ENCODE results near the gene CENPVL1. TPM values are rescaled to one million over a fixed set of nuclear protein-coding genes. Genes with fewer than 3 reads are reported as not detected.
"Not testable (repeated sequence)": the region's sequence is repeated elsewhere in the genome, so short reads cannot be mapped to it uniquely, and the experiment has no call there.

CENPVL1 gene
- total RNA-seq, result not detected

DNA sequence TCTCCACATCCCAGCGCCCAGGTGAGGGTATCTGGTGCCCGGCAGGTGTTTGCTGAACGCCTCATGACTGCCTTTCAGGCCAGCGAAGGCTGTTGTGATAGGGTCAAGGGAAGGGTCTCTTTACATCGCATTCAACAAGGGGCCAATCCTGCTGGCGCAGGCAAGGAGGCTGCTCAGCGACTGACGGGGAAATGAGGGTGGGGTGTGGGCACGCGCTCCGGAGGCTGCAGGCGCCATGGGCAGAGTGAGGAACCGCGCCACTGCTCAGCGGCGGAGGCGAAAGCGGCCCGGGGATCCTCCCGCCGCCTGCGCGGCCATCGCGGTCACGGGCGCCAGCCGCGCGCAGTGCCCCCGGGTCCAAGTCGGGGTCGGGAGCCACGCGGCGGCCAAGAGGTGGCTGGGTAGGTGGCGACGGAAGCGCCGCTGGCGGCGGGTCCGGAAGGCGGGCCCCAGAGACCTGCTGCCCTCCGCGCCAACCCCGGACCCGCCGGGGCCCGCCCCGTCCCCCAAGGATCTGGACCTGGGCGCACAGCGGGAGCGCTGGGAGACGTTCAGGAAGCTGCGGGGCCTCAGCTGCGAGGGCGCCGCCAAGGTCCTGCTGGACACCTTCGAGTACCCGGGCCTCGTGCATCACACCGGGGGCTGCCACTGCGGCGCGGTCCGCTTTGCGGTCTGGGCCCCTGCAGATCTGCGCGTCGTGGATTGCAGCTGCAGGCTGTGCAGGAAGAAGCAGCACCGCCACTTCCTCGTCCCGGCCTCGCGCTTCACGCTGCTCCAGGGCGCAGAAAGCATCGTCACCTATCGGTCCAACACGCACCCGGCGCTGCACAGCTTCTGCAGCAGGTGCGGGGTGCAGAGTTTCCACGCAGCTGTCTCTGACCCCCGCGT, at the start of gene CENPVL1:
CENPVL1 (plus strand) TSS at position 236 of the 888 bp plus-strand sequence; CDS start at position 236, 0 bp downstream.
- not testable (repeated sequence) for DNase-seq (ENCODE audit: low spot score in 2 of 2); H3K36me3 Mint-ChIP-seq; H3K9me3 Mint-ChIP-seq; H3K27ac Mint-ChIP-seq
- peak in 1 of 2 donors; percentile 35 for ATAC-seq

DNA sequence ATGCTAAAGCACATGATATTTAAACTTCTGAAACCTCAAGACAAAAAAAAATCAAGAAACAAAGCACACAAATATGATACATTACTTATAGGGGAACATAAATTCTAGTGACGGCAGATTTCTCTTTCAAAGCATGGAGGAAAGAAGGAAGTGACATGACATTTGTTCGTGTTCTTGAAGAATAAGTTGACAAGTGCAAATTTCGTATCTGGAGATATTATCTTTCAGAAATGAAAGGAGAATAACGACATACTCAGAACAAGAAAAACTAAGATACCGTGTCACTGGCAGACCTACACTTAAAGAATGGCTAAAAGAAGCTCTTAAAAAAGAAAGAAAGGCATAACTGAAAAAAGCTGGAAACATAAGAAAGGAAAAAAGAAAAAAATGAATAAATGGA, 44.3 kb upstream of the CENPVL1 start:
- no peak for DNase-seq (ENCODE audit: low spot score in 2 of 2)
- Mint-ChIP-seq H3K27ac (peak overlapping the region in 1 of 2 donors; percentile 39), H3K9me3 (no peaks in the 10 kb centered on the region), H3K36me3 (no peaks in the 10 kb centered on the region)
- no peak for ATAC-seq

DNA sequence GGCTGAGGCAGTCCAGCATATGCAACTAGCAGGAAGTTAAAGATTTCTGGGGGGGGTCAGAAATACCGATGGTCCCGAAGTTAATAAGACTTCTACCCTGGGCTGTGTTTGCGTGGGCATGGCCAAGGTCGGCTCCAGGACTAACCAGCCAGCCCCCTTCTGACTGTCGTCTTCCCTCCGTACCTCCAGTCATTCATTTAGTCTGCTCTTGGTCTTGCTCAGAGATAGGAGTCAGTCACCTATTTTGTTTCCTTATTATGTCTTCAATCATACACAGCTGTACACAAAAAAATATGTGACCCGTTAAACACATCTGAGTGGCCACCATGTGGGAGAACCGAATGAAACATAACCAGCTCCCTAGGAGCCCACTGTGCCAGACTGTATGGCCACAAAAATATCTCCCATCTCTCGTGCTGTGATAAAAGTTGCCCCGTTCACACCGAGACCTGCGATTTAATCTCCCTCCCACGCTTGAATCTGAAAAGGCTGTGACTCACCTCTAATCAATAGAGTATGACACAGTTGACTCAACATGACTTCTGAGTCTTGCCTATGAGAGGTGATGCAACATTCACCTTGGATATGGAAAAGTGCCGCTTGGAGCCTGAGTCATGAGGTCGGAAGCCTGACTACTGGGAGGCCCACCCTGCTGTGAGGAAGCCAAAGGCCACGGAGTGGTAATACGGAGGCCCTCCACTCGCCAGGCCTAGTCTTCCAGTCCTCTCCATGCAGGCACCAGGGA, 30.5 kb upstream of the CENPVL1 start:
- peak in 1 of 2 donors; percentile 61 for ATAC-seq
- not testable (repeated sequence) for H3K36me3 Mint-ChIP-seq; H3K27ac Mint-ChIP-seq; DNase-seq (ENCODE audit: low spot score in 2 of 2); H3K9me3 Mint-ChIP-seq

DNA sequence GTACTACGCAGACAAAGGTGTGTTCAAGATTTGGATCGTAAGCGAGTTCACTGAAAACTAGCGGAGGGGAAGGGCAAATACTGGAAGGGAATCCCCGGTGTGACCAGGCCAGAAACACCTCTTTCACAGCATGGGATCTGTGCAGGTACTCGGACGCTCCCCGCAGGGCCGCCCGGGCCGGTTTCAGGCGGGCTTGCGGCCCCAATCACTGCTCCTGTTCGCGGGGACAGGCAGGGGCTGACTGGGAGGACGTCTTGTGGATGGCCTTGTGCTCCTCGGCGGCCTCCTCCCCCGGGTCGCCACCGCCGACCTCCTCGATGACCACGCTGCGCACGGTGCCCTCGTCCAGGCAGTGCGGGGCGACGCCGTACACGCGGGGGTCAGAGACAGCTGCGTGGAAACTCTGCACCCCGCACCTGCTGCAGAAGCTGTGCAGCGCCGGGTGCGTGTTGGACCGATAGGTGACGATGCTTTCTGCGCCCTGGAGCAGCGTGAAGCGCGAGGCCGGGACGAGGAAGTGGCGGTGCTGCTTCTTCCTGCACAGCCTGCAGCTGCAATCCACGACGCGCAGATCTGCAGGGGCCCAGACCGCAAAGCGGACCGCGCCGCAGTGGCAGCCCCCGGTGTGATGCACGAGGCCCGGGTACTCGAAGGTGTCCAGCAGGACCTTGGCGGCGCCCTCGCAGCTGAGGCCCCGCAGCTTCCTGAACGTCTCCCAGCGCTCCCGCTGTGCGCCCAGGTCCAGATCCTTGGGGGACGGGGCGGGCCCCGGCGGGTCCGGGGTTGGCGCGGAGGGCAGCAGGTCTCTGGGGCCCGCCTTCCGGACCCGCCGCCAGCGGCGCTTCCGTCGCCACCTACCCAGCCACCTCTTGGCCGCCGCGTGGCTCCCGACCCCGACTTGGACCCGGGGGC, 28.2 kb upstream of the CENPVL1 start:
- not testable (repeated sequence) for H3K9me3 Mint-ChIP-seq; H3K36me3 Mint-ChIP-seq; H3K27ac Mint-ChIP-seq; DNase-seq (ENCODE audit: low spot score in 2 of 2)
- ATAC-seq, result peak in 1 of 2 donors; percentile 22

DNA sequence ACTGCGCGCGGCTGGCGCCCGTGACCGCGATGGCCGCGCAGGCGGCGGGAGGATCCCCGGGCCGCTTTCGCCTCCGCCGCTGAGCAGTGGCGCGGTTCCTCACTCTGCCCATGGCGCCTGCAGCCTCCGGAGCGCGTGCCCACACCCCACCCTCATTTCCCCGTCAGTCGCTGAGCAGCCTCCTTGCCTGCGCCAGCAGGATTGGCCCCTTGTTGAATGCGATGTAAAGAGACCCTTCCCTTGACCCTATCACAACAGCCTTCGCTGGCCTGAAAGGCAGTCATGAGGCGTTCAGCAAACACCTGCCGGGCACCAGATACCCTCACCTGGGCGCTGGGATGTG, 27.6 kb upstream of the CENPVL1 start, which contains the start of gene CENPVL2:
CENPVL2 (minus strand) TSS at position 112 of the 343 bp plus-strand sequence; CDS start at position 112, 0 bp downstream.
- H3K27ac Mint-ChIP-seq; DNase-seq (ENCODE audit: low spot score in 2 of 2); H3K36me3 Mint-ChIP-seq; H3K9me3 Mint-ChIP-seq: not testable (repeated sequence)
- peak in 1 of 2 donors; percentile 30 for ATAC-seq

DNA sequence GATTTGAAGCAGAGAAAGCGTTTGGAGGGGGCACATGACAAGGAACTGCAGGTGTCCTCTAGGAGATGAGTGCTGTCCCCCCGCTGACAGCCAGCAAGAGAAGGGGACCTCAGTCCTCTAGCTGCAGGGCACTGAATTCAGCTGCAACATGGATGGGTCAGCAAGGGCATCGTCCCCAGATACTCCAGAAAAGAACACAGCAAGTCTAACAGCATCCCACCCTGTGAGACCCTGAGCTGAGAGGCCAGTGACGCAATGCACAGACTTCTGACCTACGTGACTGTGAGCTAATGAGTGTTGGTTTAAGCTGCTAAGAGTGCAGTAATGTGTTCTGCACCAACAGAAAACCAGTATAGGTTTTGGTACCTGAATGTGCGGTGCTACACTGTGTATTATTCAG, 16.1 kb upstream of the CENPVL1 start:
- Mint-ChIP-seq H3K27ac (no peak overlapping the region), H3K9me3 (no peaks in the 10 kb centered on the region), H3K36me3 (no peaks in the 10 kb centered on the region)
- no peak for ATAC-seq
- DNase-seq (ENCODE audit: low spot score in 2 of 2), result no peak

DNA sequence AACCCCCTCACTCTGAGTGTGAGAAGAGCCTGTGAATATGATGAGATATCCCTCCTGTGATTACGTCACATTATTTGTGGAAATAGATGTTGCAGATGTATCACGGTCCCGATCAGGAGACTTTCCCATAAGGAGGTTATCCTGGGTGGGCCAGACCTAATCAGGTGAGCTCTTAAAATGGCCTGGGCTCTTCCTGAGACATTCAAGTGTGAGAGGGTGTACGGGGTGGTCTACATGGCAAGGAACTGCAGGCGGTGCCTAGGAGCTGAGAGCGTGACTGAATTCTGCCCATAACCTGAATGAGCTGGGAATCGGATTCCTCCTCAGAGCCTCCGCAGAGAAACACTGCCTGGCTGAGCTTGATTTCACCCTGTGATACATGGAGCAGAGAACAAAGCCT, 12.9 kb upstream of the CENPVL1 start:
- no peaks in the 10 kb centered on the region for H3K36me3 Mint-ChIP-seq
- no peak overlapping the region for H3K27ac Mint-ChIP-seq
- ATAC-seq (no peak), DNase-seq (ENCODE audit: low spot score in 2 of 2) (no peak)
- no peaks in the 10 kb centered on the region for H3K9me3 Mint-ChIP-seq

DNA sequence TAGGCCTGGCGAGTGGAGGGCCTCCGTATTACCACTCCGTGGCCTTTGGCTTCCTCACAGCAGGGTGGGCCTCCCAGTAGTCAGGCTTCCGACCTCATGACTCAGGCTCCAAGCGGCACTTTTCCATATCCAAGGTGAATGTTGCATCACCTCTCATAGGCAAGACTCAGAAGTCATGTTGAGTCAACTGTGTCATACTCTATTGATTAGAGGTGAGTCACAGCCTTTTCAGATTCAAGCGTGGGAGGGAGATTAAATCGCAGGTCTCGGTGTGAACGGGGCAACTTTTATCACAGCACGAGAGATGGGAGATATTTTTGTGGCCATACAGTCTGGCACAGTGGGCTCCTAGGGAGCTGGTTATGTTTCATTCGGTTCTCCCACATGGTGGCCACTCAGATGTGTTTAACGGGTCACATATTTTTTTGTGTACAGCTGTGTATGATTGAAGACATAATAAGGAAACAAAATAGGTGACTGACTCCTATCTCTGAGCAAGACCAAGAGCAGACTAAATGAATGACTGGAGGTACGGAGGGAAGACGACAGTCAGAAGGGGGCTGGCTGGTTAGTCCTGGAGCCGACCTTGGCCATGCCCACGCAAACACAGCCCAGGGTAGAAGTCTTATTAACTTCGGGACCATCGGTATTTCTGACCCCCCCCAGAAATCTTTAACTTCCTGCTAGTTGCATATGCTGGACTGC, 2.8 kb downstream of the CENPVL1 start:
- peak in 1 of 2 donors; percentile 60 for ATAC-seq
- not testable (repeated sequence) for H3K9me3 Mint-ChIP-seq; H3K27ac Mint-ChIP-seq; DNase-seq (ENCODE audit: low spot score in 2 of 2); H3K36me3 Mint-ChIP-seq

DNA sequence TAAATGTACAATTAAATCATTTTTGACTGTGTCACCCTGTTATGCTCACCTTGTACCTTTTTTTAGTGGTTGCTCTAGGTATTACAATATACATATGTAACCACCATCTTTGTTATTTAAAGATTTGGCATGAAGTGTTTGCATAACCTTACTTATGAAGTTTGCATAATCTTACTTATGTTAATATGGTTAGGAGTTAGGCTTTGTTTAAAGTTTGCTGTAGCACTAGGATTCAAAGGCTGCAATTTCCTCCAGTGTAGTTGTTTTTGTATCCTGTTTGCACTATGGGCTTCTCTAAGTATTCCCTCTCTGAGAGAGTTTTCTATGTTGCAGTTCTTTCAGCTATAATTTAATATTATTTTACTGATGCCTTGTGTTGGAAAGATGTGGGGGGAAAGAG, 17.9 kb downstream of the CENPVL1 start:
- no peaks in the 10 kb centered on the region for H3K9me3 Mint-ChIP-seq
- no peaks in the 10 kb centered on the region for H3K36me3 Mint-ChIP-seq

DNA sequence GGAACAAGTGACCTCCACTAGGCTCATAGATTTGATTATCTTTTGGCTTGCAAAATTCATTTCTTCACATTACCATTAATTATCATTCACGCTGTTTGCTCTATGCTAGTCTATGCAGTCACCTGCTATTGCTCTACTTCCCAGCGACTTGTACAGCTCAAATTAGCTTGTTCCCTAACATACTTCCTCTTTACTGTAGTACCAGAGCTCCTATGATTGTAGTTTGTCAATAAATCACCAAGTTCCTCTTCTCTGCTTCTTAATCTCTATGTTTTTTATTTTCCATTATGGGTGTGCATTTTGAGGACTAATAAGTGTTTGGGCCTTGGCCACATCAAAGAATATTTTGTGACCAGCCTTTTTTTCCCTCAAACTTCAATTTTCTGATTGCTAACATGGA, 26.8 kb downstream of the CENPVL1 start:
- H3K36me3 Mint-ChIP-seq, result no peaks in the 10 kb centered on the region
- DNase-seq (ENCODE audit: low spot score in 2 of 2) (no peak), ATAC-seq (no peak)
- no peak overlapping the region for H3K27ac Mint-ChIP-seq
- H3K9me3 Mint-ChIP-seq, result no peaks in the 10 kb centered on the region

More for the DNA sequence above, 17.9 kb downstream of the CENPVL1 start:
- ATAC-seq (no peak), DNase-seq (ENCODE audit: low spot score in 2 of 2) (no peak)
- H3K27ac Mint-ChIP-seq, result no peak overlapping the region

DNA sequence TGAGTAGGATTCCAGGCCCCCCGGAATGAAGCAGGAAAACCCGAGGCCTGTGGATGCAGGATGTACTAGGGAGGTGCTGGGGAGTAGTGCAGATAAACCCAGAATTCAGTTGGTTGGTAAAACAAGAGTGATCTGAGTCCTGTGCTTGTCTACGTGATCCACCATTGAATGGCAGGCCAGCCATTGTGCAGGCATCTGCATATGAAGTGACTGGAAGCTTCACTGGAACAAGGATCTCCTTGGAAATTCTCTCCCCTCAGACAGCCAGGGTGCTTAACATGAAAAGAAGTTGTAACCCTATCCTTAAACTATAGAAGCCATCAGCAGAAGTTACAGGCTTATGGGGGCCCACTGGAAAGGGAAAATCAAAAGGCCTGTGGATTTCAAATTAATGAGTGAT, 32.3 kb downstream of the CENPVL1 start:
- peaks cover 27 to 33% of the 10 kb centered on the region in 2 donors for H3K36me3 Mint-ChIP-seq
- ATAC-seq (no peak), DNase-seq (ENCODE audit: low spot score in 2 of 2) (no peak)
- H3K27ac Mint-ChIP-seq, result peak overlapping the region in 1 of 2 donors; percentile 93
- H3K9me3 Mint-ChIP-seq, result peaks cover 10 to 16% of the 10 kb centered on the region in 2 donors

DNA sequence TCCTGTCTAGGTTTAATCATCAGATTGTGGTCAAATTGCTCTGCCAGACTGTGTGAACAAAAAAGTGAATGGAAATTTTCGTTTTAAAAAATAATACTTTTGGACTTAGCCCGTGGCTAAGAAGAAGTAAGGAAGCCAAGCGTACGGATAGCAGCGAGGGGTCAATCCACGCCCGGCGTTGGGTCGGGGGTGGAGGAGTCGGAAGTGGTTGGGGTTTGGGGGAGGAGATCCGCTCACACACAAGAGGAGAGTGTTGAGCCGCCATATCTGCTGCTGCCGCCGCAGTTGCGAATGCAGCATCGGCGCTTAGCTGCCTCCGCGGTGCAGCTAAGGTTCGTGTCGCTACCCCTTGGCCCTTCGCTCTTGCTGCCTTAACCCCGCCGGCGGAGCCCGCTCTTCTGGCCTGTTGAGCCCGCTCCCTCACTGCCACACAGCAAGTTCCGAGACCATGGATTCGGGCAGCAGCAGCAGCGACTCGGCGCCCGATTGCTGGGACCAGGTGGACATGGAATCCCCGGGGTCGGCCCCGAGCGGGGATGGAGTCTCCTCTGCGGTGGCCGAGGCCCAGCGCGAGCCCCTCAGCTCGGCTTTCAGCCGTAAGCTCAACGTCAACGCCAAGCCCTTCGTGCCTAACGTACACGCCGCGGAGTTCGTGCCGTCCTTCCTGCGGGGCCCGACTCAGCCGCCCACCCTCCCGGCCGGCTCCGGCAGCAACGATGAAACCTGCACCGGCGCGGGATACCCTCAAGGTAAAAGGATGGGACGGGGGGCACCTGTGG, 33.1 kb downstream of the CENPVL1 start, which contains the start of gene GSPT2:
GSPT2 (plus strand) TSS at position 264 of the 779 bp plus-strand sequence; CDS start at position 449, 185 bp downstream.
- peak; percentile 43 to 60 for DNase-seq (ENCODE audit: low spot score in 2 of 2)
- Mint-ChIP-seq H3K9me3 (peaks cover 10 to 16% of the 10 kb centered on the region in 2 donors), H3K27ac (peak within 1 kb of the TSS; percentile 93 to 97), H3K36me3 (peaks cover 27 to 33% of the 10 kb centered on the region in 2 donors)
- ATAC-seq, result peak; percentile 97 to 98

DNA sequence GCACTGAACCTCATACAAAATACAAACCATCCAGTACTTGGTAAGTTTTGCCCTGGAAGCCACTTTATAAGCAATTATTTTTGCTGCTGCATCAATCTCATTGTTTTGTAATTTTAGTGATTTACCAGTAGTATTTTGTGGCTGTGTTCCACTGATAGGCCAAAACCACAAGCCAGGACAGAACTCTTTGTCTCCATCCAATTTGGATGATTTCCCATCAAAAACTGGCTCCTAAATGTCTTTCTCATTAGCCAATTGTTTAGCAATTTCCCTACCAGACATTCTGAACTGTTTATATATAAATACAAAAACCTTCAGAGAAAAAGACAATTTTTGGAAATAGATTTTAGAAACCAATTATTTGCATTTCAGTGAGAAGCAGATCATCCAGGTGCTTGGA, 37.4 kb downstream of the CENPVL1 start:
- no peak for ATAC-seq
- no peak for DNase-seq (ENCODE audit: low spot score in 2 of 2)
- H3K36me3 Mint-ChIP-seq, result peaks cover 27 to 33% of the 10 kb centered on the region in 2 donors
- no peak overlapping the region for H3K27ac Mint-ChIP-seq
- H3K9me3 Mint-ChIP-seq, result peaks cover 10 to 21% of the 10 kb centered on the region in 2 donors

DNA sequence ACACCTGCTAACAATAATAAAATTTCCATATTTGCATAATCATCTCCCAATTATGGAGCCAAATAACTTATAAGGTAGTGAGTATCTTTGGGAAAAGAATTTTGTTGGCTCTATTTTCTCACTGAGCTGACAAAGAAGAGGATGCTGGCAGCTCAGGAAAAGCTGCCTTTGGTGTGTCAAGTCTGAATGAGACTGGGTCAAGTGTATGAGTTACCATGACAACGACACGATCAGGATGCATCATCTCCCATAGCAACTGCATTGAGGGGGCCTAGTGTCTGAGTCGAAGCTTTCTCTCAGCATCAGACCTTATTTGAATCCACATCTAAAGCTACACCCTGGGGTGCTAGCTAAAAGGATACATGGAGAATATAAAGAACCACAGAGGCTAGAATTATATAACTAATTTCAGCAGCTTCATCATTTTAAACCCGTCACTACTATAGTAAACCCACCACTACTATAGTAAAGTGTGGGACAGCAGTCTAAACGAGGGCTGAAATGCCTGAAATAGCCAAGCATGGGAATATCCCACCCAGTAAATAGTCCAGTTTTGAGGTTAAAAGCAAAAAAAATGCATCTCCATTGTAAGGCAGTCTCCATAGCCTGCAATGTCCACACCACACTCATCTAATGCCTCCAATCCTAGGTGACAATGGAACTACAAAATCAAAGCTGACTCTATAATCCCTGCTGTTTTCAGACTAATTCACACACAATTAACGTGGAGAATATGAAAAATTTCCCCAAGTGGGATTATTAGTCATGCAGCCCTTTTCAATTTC, 48.9 kb downstream of the CENPVL1 start:
- no peak for ATAC-seq
- no peaks in the 10 kb centered on the region for H3K36me3 Mint-ChIP-seq
- no peak overlapping the region for H3K27ac Mint-ChIP-seq
- no peak for DNase-seq (ENCODE audit: low spot score in 2 of 2)
- no peaks in the 10 kb centered on the region for H3K9me3 Mint-ChIP-seq
